ENCODE results near the gene VASN. TPM values are rescaled to one million over a fixed set of nuclear protein-coding genes. Genes with fewer than 3 reads are reported as not detected.
A peak's percentile ranks its signal among the peaks of the same experiment; 100 is the strongest.

The VASN gene
- total RNA-seq, 1 donor from 2014 or later: 31.5 TPM

GRCh38 chr16:4372001-4372577 is 441 bp downstream of the VASN start:
- no peak for DNase-seq (ENCODE audit: low spot score)

GRCh38 chr16:4372578-4373355 is 1.1 kb downstream of the VASN start:
- DNase-seq (ENCODE audit: low spot score): no peak

GRCh38 chr16:4373356-4373908 is 1.8 kb downstream of the VASN start:
- DNase-seq (ENCODE audit: low spot score): no peak

DNA sequence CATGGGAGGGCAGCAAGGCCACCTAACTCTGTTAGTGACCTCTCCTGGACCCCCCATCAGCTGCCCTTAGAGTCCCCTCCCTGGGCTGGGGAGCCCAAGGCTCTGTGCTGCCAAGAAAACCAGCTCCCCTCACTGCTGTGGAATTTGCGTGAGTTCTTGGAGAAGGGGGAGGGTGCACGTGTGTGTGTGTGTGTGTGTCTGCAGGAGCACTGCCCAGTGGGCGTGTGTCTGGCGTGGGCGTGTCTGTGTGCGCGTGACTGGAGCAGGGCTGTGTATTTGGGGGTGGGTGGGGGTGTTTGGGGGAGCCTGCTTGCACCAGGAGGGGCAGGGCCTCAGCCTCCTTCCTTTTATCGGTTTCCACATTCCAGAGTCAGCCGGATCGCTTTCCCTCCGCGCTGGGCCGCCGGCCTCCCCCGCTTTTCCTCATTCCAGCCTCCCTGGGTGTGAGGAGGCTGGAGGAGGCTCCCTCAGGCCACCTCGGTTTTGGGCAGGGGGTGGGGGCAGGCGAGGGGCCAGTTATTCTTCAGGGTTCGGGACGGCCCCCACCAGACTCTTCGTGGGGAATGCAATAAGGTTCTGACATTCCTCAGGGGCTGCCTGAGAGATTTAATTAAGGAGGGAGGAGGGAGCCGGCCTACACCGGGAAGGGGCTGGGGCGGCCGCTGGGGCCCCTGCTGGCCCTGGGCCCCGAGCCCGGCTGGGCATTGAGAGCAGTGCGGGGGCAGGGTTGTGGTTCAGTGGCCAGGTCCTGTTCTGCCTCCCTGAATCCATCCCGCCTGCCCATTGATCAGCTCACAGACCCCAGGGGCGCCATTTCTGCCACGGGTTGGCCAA is 2.5 kb downstream of the VASN start:
- DNase-seq (ENCODE audit: low spot score): peak; percentile 88

- DNase-seq (ENCODE audit: low spot score): no peak
These were observed 4.1 kb downstream of the VASN start for GRCh38 chr16:4375717-4376116.

DNA sequence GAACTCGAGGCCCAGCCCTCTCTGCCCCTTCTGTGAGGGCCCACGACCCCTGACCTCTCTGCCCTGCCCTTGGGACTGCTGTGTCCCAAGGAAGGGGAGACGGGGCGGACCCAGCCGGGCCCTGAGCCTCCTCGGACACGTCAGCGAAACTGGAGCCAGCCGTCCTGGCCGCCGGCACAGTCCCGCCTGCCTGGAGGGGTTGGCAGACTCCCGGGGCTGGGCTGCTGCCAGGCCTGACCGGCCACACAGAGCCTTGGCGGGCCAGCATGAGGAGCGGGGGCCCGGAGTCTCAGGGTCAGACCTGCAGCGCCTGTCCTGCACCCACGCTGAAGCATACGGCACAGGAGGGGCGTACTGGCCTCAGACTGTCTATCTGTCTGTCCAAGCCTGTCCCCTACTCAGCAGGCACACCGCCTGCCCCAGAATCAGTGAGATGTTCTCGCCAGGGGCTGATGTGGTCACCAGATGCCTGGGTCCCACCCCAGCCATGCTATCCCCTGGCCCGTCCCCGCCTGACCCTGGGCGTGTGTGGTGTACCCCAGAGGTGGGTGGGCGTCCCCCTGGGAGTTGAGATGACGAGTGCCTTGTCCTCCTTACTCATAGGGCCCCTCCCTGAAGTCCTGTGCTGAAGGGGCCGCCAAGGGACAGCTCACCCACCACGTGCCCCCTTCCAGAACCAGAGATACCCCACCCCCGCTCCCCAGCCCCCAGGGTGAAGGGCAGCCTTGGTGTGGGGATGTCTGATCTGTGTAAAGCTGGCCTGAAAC is 4.7 kb downstream of the VASN start:
- peak; percentile 89 for DNase-seq (ENCODE audit: low spot score)

DNA sequence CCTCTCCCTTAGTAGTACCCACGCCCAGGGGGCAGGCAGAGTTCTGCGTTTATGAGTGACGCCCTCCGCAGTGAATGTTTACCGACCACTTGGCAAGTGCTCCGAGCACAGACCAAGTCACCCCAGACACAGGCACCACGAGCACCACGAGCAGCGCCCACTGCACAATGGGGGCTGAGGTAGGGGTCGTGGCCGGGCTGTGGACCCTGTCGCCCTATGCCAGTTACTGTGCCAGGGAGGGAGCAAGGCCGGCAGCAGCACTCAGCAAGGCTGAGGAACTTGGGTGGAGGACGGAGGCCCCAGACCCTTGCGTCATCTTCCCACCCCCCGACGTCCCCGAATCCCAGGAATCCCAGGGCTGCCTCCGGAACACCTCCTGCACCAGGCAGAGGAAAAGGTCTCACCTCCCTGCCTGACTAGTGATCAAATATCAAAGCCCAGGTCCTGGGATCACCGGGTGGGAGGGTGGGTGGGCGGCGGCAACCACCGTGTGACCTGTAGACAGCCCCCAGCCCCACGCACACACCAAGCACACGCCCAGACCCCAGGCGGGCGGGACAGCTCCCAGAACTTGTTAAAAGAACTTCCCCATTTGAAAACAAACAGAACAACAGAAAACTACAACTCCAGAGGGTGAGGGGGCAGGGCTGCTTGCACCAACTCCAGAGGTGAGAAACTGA is 5.4 kb downstream of the VASN start:
- no peak for DNase-seq (ENCODE audit: low spot score)

DNA sequence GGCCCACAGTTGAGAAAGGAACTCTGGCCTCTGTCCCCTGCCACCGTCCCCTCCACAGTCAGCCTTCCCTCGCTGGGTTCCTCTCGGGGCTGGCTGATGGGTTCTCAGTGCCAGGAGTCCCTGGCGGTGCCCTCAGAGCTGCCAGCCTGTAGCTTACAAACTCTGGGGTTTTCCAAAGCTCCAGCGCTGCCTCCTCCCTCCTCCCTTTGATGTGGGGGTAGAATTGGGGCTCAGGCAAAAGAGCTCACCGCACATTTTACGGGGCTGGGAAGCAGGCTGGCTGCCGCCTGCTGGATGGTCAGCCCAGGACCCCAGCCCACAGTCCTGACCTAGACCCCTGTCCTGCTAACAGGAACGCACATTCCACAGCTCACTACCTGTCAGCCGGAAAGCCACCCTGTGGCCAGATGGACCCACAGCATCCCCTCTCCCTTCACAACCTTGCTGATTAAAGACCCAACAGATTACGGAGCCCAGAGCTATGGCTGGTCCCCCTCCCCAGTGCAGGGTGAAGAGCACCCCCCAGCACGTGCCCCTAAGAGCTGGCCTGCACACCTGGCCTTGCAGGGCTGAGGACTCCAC is 6.0 kb downstream of the VASN start:
- DNase-seq (ENCODE audit: low spot score): no peak

DNA sequence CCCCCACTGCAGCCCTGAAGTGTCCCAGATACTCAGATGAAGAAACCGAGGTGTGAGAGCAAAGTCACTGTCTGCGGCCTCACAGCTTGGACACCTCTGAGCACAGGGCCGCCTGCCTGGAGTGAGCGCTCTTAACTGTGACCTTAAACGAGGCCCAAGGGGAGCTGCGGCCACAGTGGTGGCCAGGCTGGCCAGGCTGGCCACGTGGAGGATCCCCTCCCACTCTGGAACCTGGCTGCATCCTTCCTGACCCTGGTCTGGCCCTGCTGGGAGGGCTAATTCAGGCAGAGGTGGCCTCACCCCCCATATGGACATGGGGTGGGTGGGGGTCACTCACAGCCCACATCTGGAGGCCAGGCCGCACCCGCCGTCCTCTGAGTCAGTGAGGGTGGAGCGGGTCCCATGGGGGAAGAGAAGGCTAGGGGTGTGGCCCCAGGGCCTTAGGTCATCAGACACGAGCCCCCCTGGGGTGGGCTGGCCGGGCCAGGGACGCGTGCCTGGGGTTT is 6.6 kb downstream of the VASN start:
- DNase-seq (ENCODE audit: low spot score): no peak

GRCh38 chr16:4378999-4379690 is 7.5 kb downstream of the VASN start:
- no peak for DNase-seq (ENCODE audit: low spot score)

DNA sequence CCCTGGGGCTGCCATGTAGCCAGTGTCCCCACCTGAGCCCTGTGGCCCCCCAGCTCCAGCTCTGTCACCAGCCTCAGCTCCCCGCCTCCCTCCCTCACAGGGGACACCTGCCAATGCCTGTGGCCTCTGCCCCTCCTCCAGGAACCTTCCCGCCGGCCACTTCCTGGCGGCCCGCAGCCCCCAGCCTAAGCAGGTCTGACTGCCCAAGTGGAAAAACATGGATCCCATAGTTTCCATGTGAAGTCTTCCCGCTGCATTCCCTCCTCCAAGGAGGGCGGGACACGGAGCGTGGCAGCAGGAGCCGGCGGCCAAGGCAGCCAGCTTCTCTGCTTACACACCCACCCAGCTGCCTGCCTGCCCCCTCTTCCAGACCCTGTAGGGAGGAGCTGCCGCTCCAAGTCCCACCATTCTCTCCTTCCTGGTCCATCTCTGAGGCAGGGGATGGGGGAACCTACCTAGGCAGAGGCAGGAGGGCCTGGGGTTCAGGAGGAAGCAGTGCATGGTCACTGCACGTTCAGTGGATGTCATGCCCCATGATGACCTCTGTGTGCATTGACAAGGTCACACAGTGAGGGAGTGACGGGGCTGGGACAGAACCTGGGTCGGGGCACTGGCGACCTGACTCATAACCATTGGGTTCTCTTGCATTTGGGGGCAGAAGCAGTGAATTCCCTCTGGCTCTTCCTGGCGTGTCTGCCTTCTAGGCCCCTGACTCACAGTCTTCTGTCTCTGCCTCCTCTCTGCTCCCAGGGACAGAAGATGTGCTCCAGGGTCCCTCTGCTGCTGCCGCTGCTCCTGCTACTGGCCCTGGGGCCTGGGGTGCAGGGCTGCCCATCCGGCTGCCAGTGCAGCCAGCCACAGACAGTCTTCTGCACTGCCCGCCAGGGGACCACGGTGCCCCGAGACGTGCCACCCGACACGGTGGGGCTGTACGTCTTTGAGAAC is 8.7 kb downstream of the VASN start:
- DNase-seq (ENCODE audit: low spot score): no peak

- no peak for DNase-seq (ENCODE audit: low spot score)
These were observed 9.7 kb downstream of the VASN start for GRCh38 chr16:4381072-4381934.

GRCh38 chr16:4381935-4382794 is 10.5 kb downstream of the VASN start:
- no peak for DNase-seq (ENCODE audit: low spot score)

- DNase-seq (ENCODE audit: low spot score): no peak
These were observed 11.2 kb downstream of the VASN start for GRCh38 chr16:4382795-4383357.

DNA sequence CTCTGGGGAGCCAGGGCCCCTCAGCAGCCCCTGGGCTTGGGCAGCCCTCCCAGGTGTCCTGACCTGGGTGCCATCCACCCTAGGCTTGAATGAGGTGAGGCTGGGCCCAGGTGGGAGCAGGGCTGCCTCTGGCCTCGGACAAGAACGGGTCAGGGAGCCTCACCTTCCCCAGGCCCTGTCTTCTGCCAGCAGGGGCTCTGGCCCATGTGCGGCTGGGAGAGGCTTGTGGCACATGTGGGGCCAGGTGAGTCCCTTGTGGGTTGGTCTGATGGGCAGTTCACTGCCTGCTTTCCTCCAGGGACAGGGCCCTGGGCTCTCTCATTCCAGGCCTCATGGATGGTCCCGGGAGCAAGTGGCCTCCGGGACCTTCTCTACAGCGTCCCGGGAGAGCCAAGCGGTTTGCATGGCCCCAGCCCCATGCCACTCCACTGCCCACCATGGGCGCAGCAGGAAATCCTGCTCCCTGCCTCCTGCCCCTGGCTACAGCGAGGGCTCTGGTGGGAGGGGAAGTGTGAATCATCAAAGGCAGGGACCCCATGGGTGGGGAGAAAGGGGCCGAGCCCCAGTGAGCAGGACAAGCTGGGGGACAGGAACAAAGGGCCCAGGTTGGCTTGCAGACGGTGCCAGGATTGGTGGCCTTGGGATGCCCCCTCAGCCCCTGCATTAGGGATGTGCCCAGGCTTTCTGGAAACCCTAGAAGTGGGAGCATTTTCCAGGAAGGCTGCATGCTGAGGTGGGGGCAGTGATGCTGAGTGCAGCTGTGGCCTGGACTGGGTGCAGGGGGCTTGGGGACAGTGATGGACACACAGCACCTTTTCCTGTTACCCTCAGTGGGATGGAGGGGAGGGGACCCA is 12.2 kb downstream of the VASN start:
- DNase-seq (ENCODE audit: low spot score): no peak

Measured in mucosa of gallbladder (tissue), 1 donor.